Stimulated activated CD4-positive, alpha-beta T cell treated with anti-CD3 and anti-CD28 coated beads, Interleukin-15, amount 100 ng/mL, for 48 hours (primary cell): ENCODE measurements around the gene HMGA1.
"Not testable (repeated sequence)": the region's sequence is repeated elsewhere in the genome, so short reads cannot be mapped to it uniquely, and the experiment has no call there.

Source experiments
- DNase-seq, 2 donors: peaks; one replicate each; pipeline ENCODE4 v3.0.0-alpha.2; 2020; ENCODE audit warnings: low read depth in 2 of 2

Gene HMGA1

DNA sequence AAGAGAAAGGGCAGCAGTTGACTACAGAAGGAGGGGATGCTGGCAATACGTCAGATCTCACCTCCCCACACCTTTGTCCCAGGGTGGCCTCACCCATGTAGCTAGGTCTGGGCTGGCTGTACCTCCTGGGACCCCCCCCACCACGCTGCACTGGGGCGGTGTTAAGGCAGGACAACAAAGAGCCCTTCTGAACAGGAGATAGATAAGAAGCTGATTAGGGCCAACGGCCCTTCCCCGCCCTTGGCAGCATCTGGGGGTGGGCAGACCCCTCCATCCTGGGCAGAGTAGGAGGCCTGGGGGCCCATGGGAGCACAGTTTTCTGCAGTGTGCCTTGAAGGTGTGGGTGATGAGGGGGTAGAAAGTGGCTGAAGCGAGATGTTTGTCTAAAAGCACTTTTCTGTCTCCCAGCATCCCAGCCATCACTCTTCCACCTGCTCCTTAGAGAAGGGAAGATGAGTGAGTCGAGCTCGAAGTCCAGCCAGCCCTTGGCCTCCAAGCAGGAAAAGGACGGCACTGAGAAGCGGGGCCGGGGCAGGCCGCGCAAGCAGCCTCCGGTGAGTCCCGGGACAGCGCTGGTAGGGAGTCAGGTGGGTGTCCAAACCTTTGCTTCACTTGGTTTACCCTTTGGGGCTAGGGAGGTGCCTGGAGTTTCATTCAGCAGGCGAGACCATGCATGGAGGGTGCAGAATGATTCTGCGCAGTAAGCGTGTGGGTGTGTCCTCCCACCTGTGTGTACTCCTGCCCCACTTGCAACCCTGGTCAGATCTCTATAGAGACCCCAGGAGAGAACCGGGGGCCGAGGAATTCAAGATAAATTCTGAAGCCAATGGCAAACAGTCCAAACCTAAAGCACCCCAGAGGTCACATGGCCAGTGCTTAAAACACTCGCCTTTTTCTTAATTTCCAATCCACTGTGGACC, 3.9 kb downstream of the HMGA1 start:
- DNase-seq: no peak

GRCh38 chr6:34241351-34242215, 4.9 kb downstream of the HMGA1 start:
- DNase-seq: no peak

- DNase-seq: no peak
These were observed 5.8 kb downstream of the HMGA1 start for GRCh38 chr6:34242252-34243130.

- DNase-seq: no peak
These were observed 6.6 kb downstream of the HMGA1 start for GRCh38 chr6:34243131-34243771.

GRCh38 chr6:34243901-34244884, 7.5 kb downstream of the HMGA1 start:
- peak; percentile 61 to 66 for DNase-seq

GRCh38 chr6:34245032-34245760, 8.5 kb downstream of the HMGA1 start:
- DNase-seq: not testable (repeated sequence)

- DNase-seq: not testable (repeated sequence)
These were observed 9.1 kb downstream of the HMGA1 start for GRCh38 chr6:34245761-34246140.

- no peak for DNase-seq
These were observed 9.5 kb downstream of the HMGA1 start for GRCh38 chr6:34246249-34246562.

DNA sequence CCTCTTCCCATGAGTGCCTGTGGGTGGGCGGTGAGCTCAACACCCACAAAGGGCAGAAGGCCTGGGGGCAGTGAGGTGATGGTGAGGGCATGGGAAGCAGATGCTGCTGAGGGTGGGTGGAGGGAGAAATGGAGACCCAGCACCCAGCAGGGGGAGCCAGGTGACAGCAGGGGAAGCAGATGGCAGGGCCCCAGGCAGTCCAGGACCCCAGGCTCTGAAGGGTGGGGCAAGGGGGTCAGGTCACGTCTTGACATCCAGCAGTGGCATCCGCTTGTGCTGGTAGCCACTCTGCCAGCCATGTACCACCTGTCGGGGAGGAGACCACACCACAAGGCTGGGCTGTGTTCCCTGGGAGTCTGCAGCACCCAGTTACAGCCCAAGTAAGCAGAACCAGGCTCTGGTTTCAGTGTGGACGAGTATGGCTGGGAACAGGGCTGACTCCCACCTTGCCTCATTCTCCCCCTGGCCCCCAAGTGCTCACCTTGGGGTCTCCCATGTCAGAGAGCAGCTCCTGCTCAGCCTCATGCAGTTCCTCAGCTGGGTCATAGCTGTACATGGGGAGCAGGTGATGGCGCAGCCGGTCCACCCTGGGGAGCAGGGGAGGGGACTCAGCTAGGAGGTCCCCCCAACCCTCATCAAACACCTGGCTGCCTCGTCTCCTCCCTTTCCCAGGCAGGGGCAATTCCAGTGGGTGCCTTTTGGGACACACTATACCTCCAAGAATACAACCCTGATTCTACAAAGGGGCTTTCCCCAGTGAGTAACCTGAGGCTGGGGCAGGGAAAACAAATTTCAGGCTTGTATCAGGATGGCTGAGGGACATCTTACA, 10.1 kb downstream of the HMGA1 start:
- peak in 1 of 2 donors; percentile 42 for DNase-seq

GRCh38 chr6:34247481-34248197, 11.0 kb downstream of the HMGA1 start:
- DNase-seq: no peak

DNA sequence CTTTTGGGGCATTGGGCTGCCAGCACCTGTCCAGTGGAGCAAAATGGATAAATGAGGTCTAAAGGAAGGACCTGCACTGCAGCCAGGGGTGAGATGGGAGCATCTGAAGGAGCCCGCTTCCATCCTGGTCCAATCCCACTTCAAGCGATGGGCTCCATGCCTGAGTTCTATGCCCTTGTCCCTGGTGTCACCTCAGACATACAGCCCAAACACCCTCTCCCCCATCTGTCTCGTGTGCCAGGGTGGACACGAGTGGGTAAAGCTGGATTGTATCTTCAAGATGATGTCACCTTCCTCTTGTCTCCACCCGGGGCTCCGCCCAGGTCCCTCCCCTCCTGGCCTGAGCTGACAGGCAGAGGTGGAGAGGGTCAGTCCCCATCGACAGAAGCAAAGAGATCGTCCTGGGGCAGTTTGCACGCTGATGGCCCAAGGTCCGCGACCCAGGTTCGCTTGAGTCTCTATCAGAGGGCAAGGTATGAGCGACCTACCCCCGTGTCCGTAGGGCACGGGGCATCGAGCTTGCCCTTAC, 11.6 kb downstream of the HMGA1 start:
- DNase-seq: peak in 1 of 2 donors; percentile 33

- peak; percentile 94 to 95 for DNase-seq
These were observed 12.2 kb downstream of the HMGA1 start, which contains the start of gene SMIM29 for GRCh38 chr6:34248727-34249468. TSS of gene SMIM29 (minus strand) at chr6:34249006. CDS start at chr6:34247791, 1,215 bp downstream.

DNA sequence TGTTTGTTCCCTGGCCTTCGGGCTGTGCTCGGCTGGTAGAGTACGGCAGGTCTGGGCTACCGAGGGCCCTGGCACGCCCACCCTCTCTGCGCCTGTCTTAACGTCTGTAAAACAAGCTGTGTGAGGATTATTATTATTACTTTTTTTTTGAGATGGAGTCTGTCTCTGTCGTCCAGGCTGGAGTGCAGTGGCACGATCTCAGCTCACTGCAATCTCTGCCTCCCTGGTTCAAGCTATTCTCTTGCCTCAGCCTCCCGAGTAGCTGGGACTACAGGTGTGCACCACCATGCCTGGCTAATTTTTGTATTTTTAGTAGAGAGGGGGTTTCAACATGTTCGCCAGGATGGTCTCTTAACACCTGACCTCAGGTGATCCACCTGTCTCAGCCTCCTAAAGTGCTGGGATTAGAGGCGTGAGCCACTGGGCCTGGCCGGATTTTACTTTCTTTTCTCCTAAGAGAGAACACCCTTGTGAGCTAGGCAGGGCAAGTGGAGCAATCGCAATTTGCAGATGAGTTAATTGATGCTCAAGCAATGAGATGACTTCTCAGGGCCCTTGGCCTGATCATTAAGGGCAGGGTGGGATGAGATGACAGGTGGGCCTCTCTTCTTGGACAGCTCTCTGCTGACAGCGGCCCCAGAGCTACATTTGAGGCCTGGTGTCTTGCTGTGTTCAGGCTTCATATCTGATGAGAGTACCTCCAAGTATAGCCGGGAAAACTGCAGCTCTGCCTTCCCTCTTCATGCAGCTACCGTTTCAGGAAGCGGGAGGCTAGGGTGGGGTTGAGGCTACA, 13.0 kb downstream of the HMGA1 start:
- no peak for DNase-seq

- DNase-seq: not testable (repeated sequence)
These were observed 15.7 kb downstream of the HMGA1 start for GRCh38 chr6:34252395-34252794.

DNA sequence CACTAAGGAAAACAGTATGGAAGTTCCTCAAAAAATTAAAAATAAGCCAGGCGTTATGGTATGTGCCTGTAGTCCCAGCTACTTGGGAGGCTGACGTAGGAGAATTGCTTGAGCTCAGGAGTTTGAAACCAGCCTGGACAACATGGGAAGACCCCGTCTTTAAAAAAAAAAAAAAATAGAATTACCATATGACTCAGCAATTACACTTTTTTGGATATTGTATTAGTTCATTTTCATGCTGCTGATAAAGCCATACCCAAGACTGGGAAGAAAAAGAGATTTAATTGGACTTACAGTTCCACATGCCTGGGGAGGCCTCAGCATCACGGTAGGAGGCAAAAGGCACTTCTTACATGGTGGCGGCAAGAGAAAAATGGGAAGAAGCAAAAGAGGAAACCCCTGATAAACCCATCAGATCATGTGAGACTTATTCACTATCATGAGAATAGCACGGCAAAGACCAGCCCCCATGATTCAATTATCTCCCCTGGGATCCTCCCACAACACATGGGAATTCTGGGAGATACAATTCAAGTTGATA, 22.9 kb downstream of the HMGA1 start:
- DNase-seq: no peak
